ENCODE results near the gene ORC1.

The ORC1 gene

DNA sequence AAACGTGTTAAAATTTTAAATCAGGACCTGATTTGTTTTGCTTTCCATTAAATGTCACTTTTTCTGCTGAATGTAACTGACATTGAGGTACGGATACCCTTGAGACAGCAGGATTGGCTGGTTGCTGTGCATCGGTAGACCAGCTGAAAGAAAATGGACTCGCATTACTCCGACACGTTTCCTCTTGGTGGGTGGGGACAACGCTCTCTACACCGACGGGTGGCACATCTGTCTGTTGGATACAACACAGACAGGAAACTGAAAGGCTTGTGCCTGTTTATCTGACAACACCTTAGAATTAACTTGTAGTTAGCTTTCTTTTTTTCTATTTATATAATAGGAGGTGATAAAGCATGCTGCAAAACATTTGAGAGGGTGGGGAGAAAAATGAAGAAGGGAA, 19.5 kb upstream of the ORC1 start:
- DNase-seq (ENCODE audit: extremely low read depth, insufficient read length), result no peak
- H3K4me3 ChIP-seq (replicated peaks; ENCODE audit: low read depth, low read length), result no peak overlapping the region
- H3K27me3 ChIP-seq (replicated peaks; ENCODE audit: control insufficient read depth, insufficient read depth, low read length), result no peaks in the 10 kb centered on the region
- H3K36me3 ChIP-seq (ENCODE audit: control insufficient read depth, insufficient read depth, low read length), result no peaks in the 10 kb centered on the region; the same call in 1 of the 2 replicates
- TF ChIP-seq, protein P1, sequence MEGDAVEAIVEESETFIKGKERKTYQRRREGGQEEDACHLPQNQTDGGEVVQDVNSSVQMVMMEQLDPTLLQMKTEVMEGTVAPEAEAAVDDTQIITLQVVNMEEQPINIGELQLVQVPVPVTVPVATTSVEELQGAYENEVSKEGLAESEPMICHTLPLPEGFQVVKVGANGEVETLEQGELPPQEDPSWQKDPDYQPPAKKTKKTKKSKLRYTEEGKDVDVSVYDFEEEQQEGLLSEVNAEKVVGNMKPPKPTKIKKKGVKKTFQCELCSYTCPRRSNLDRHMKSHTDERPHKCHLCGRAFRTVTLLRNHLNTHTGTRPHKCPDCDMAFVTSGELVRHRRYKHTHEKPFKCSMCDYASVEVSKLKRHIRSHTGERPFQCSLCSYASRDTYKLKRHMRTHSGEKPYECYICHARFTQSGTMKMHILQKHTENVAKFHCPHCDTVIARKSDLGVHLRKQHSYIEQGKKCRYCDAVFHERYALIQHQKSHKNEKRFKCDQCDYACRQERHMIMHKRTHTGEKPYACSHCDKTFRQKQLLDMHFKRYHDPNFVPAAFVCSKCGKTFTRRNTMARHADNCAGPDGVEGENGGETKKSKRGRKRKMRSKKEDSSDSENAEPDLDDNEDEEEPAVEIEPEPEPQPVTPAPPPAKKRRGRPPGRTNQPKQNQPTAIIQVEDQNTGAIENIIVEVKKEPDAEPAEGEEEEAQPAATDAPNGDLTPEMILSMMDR (IDR thresholded peaks at IDR 0.05; ENCODE audit: insufficient read depth, low read length, poor library complexity, severe bottlenecking), result no peak

DNA sequence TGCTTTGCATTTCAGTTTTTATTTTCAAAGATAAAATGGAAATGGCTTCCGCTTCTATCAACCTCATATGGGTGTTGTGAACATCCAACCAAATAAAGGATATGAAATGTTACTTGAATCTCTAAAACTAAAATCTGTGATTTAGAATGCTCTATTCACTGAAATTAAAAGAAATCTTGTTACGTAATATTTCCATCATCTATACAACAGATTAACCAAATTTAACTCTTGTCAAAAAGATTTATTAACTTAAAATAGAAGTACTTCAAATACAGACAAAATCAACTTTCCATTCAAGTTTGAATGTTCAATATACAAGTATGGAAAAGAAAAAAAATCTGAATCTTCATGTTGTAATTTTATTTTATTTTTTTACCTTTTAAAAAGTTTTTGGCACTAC, 18.8 kb upstream of the ORC1 start:
- no peak overlapping the region for H3K4me3 ChIP-seq (replicated peaks; ENCODE audit: low read depth, low read length)
- H3K36me3 ChIP-seq (ENCODE audit: control insufficient read depth, insufficient read depth, low read length), result no peaks in the 10 kb centered on the region; the same call in 1 of the 2 replicates
- DNase-seq (ENCODE audit: extremely low read depth, insufficient read length), result no peak
- TF ChIP-seq, protein P1 (IDR thresholded peaks at IDR 0.05; ENCODE audit: insufficient read depth, low read length, poor library complexity, severe bottlenecking), result no peak
- no peaks in the 10 kb centered on the region for H3K27me3 ChIP-seq (replicated peaks; ENCODE audit: control insufficient read depth, insufficient read depth, low read length)

DNA sequence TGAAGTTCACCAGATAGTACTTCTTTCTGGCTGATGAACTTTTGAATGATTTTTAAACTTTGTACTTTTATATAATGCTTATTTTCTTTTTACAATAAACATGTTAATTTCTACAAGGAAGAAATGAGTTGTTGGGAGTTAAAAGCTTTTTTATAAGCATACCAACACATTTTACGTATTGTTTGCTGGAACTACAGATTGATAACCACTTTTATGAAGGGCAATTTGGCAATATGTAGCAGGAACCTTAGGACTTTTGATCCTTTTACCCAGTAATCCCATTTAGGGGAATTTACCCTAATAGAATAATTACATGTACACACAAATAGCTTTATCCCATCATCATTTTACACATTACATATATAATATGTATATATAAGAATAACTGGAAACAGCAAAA, 16.5 kb upstream of the ORC1 start:
- DNase-seq (ENCODE audit: extremely low read depth, insufficient read length), result no peak
- H3K4me3 ChIP-seq (replicated peaks; ENCODE audit: low read depth, low read length), result no peak overlapping the region
- peaks cover 9% of the 10 kb centered on the region for H3K36me3 ChIP-seq (ENCODE audit: control insufficient read depth, insufficient read depth, low read length)
- TF ChIP-seq, protein P1 (IDR thresholded peaks at IDR 0.05; ENCODE audit: insufficient read depth, low read length, poor library complexity, severe bottlenecking), result no peak
- H3K27me3 ChIP-seq (replicated peaks; ENCODE audit: control insufficient read depth, insufficient read depth, low read length), result no peaks in the 10 kb centered on the region

DNA sequence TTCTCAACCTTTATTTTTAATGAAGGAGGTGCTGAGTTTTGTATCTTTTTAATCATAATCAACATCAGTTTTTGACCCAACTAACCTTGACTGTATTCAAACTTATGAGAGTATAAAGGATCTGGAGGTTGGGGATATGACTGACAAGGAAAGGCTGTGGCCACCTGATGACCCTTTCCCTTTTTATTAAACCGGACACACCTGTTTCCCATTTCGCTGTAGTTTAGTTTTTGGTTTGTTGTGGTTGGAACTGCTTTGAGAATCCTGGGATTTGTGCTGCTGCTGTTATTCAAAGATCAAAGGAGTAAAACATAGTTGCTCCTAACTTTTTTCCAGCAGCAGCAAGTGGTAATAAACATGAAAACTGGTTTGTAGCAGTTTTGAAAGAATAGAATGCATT, 12.6 kb upstream of the ORC1 start:
- H3K4me3 ChIP-seq (replicated peaks; ENCODE audit: low read depth, low read length), result no peak overlapping the region
- no peak for DNase-seq (ENCODE audit: extremely low read depth, insufficient read length)
- no peaks in the 10 kb centered on the region for H3K27me3 ChIP-seq (replicated peaks; ENCODE audit: control insufficient read depth, insufficient read depth, low read length)
- TF ChIP-seq, protein P1 (IDR thresholded peaks at IDR 0.05; ENCODE audit: insufficient read depth, low read length, poor library complexity, severe bottlenecking), result no peak
- peaks cover 27% of the 10 kb centered on the region for H3K36me3 ChIP-seq (ENCODE audit: control insufficient read depth, insufficient read depth, low read length)

DNA sequence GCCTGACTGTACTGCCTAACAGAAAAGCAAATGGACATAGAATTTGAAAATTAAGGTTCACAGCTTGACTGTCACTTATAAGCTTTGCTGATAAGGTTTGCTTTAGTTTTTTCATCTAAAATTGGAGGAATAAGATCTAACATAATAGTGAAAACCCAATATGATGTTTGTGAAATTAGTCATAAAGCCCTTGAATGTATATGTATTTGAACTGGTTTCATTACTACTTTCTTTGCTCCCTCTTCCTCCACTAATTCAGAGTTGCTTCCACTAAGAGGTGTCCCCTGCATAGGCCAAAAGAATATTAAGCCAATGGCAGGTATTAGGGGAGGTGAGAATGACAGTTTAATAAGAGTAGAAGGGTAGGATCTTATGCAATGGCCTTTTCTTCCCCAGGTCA, 10.7 kb upstream of the ORC1 start:
- Histone ChIP-seq H3K36me3 (ENCODE audit: control insufficient read depth, insufficient read depth, low read length) (peaks cover 32% of the 10 kb centered on the region), H3K4me3 (replicated peaks; ENCODE audit: low read depth, low read length) (no peak overlapping the region), H3K27me3 (replicated peaks; ENCODE audit: control insufficient read depth, insufficient read depth, low read length) (no peaks in the 10 kb centered on the region)
- DNase-seq (ENCODE audit: extremely low read depth, insufficient read length), result no peak
- TF ChIP-seq, protein P1 (IDR thresholded peaks at IDR 0.05; ENCODE audit: insufficient read depth, low read length, poor library complexity, severe bottlenecking), result no peak

DNA sequence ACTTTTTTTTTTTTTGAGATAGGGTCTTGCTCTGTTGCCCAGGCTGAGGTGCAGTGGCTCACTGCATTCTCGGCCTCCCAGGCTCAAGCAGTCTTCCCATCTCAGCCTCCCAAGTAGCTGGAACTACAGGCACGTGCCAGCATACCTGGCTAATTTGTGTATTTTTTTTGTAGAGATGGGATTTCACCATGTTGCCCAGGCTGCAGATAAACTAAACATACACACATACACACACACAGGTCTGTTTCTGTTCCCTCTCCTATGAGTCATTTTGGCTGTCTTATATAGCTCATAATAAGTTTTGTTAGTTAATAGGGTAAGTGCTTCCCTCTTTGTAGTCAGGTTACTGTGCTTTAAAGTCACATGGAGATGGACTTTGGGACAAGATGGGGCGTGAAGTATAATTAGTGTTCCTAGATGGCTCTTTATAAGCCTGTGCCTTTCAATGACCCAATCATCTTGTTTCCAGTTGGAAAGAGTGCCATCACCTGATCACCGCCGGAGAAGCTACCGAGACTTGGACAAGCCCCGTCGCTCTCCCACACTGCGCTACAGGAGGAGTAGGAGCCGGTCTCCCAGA, 9.3 kb upstream of the ORC1 start:
- H3K27me3 ChIP-seq (replicated peaks; ENCODE audit: control insufficient read depth, insufficient read depth, low read length), result no peaks in the 10 kb centered on the region
- TF ChIP-seq, protein P1 (IDR thresholded peaks at IDR 0.05; ENCODE audit: insufficient read depth, low read length, poor library complexity, severe bottlenecking), result no peak
- H3K4me3 ChIP-seq (replicated peaks; ENCODE audit: low read depth, low read length), result no peak overlapping the region
- no peak for DNase-seq (ENCODE audit: extremely low read depth, insufficient read length)
- peaks cover 36% of the 10 kb centered on the region for H3K36me3 ChIP-seq (ENCODE audit: control insufficient read depth, insufficient read depth, low read length)
